Measurements from ENCODE around the gene NPAS1.

NPAS1 gene

GRCh38 chr19:46980761-46981160 is 38.9 kb upstream of the NPAS1 start:
- Histone ChIP-seq H3K4me1 (ENCODE audit: control insufficient read depth, insufficient read depth, low read length) (peaks cover 33% of the 10 kb centered on the region), H3K4me3 (ENCODE audit: low read length) (no peak overlapping the region), H3K27me3 (ENCODE audit: control insufficient read depth, insufficient read depth, low read length) (no peaks in the 10 kb centered on the region), H3K36me3 (ENCODE audit: control insufficient read depth, insufficient read depth, low read length) (no peaks in the 10 kb centered on the region), H3K9ac (ENCODE audit: low read length) (no peak overlapping the region), H3K9me3 (ENCODE audit: control insufficient read depth, low read length) (no peaks in the 10 kb centered on the region)

- Histone ChIP-seq H3K36me3 (ENCODE audit: control insufficient read depth, insufficient read depth, low read length) (no peaks in the 10 kb centered on the region), H3K27me3 (ENCODE audit: control insufficient read depth, insufficient read depth, low read length) (no peaks in the 10 kb centered on the region), H3K4me3 (ENCODE audit: low read length) (no peak overlapping the region), H3K4me1 (ENCODE audit: control insufficient read depth, insufficient read depth, low read length) (peaks cover 26% of the 10 kb centered on the region), H3K9ac (ENCODE audit: low read length) (no peak overlapping the region), H3K9me3 (ENCODE audit: control insufficient read depth, low read length) (no peaks in the 10 kb centered on the region)
These were observed 38.2 kb upstream of the NPAS1 start for GRCh38 chr19:46981286-46981945.

GRCh38 chr19:46983097-46983496 is 36.5 kb upstream of the NPAS1 start:
- no peak overlapping the region for H3K9ac ChIP-seq (ENCODE audit: low read length)
- no peak overlapping the region for H3K4me3 ChIP-seq (ENCODE audit: low read length)
- H3K9me3 ChIP-seq (ENCODE audit: control insufficient read depth, low read length) = no peaks in the 10 kb centered on the region
- peaks cover 2% of the 10 kb centered on the region for H3K36me3 ChIP-seq (ENCODE audit: control insufficient read depth, insufficient read depth, low read length)
- peaks cover 12% of the 10 kb centered on the region for H3K4me1 ChIP-seq (ENCODE audit: control insufficient read depth, insufficient read depth, low read length)
- no peaks in the 10 kb centered on the region for H3K27me3 ChIP-seq (ENCODE audit: control insufficient read depth, insufficient read depth, low read length)

- no peaks in the 10 kb centered on the region for H3K9me3 ChIP-seq (ENCODE audit: control insufficient read depth, low read length)
- no peaks in the 10 kb centered on the region for H3K27me3 ChIP-seq (ENCODE audit: control insufficient read depth, insufficient read depth, low read length)
- no peak overlapping the region for H3K4me3 ChIP-seq (ENCODE audit: low read length)
- no peak overlapping the region for H3K9ac ChIP-seq (ENCODE audit: low read length)
- H3K4me1 ChIP-seq (ENCODE audit: control insufficient read depth, insufficient read depth, low read length) = peaks cover 6% of the 10 kb centered on the region
- peaks cover 8% of the 10 kb centered on the region for H3K36me3 ChIP-seq (ENCODE audit: control insufficient read depth, insufficient read depth, low read length)
These were observed 35.3 kb upstream of the NPAS1 start for GRCh38 chr19:46984077-46985010.

- no peaks in the 10 kb centered on the region for H3K9me3 ChIP-seq (ENCODE audit: control insufficient read depth, low read length)
- H3K36me3 ChIP-seq (ENCODE audit: control insufficient read depth, insufficient read depth, low read length) = peaks cover 8% of the 10 kb centered on the region
- H3K4me1 ChIP-seq (ENCODE audit: control insufficient read depth, insufficient read depth, low read length) = peaks cover 10% of the 10 kb centered on the region
- no peak overlapping the region for H3K9ac ChIP-seq (ENCODE audit: low read length)
- no peaks in the 10 kb centered on the region for H3K27me3 ChIP-seq (ENCODE audit: control insufficient read depth, insufficient read depth, low read length)
- no peak overlapping the region for H3K4me3 ChIP-seq (ENCODE audit: low read length)
These were observed 33.9 kb upstream of the NPAS1 start for GRCh38 chr19:46985542-46986415.

- Histone ChIP-seq H3K4me3 (ENCODE audit: low read length) (no peak overlapping the region), H3K4me1 (ENCODE audit: control insufficient read depth, insufficient read depth, low read length) (peaks cover 14% of the 10 kb centered on the region), H3K36me3 (ENCODE audit: control insufficient read depth, insufficient read depth, low read length) (peaks cover 8% of the 10 kb centered on the region), H3K9me3 (ENCODE audit: control insufficient read depth, low read length) (no peaks in the 10 kb centered on the region), H3K27me3 (ENCODE audit: control insufficient read depth, insufficient read depth, low read length) (no peaks in the 10 kb centered on the region), H3K9ac (ENCODE audit: low read length) (no peak overlapping the region)
These were observed 30.9 kb upstream of the NPAS1 start for GRCh38 chr19:46988614-46989230.

- H3K4me3 ChIP-seq (ENCODE audit: low read length) = no peak overlapping the region
- H3K9ac ChIP-seq (ENCODE audit: low read length) = no peak overlapping the region
- peaks cover 8% of the 10 kb centered on the region for H3K36me3 ChIP-seq (ENCODE audit: control insufficient read depth, insufficient read depth, low read length)
- H3K27me3 ChIP-seq (ENCODE audit: control insufficient read depth, insufficient read depth, low read length) = no peaks in the 10 kb centered on the region
- no peaks in the 10 kb centered on the region for H3K9me3 ChIP-seq (ENCODE audit: control insufficient read depth, low read length)
- H3K4me1 ChIP-seq (ENCODE audit: control insufficient read depth, insufficient read depth, low read length) = peaks cover 8% of the 10 kb centered on the region
These were observed 28.5 kb upstream of the NPAS1 start for GRCh38 chr19:46990991-46991676.

- H3K9ac ChIP-seq (ENCODE audit: low read length) = no peak overlapping the region
- H3K27me3 ChIP-seq (ENCODE audit: control insufficient read depth, insufficient read depth, low read length) = no peaks in the 10 kb centered on the region
- H3K36me3 ChIP-seq (ENCODE audit: control insufficient read depth, insufficient read depth, low read length) = peaks cover 7% of the 10 kb centered on the region
- H3K4me1 ChIP-seq (ENCODE audit: control insufficient read depth, insufficient read depth, low read length) = peaks cover 8% of the 10 kb centered on the region
- no peak overlapping the region for H3K4me3 ChIP-seq (ENCODE audit: low read length)
- no peaks in the 10 kb centered on the region for H3K9me3 ChIP-seq (ENCODE audit: control insufficient read depth, low read length)
These were observed 26.7 kb upstream of the NPAS1 start for GRCh38 chr19:46992699-46993535.

GRCh38 chr19:46993622-46994021 is 26.0 kb upstream of the NPAS1 start:
- no peaks in the 10 kb centered on the region for H3K27me3 ChIP-seq (ENCODE audit: control insufficient read depth, insufficient read depth, low read length)
- H3K4me3 ChIP-seq (ENCODE audit: low read length) = no peak overlapping the region
- H3K9me3 ChIP-seq (ENCODE audit: control insufficient read depth, low read length) = no peaks in the 10 kb centered on the region
- H3K9ac ChIP-seq (ENCODE audit: low read length) = no peak overlapping the region
- H3K4me1 ChIP-seq (ENCODE audit: control insufficient read depth, insufficient read depth, low read length) = peaks cover 8% of the 10 kb centered on the region
- peaks cover under 1% of the 10 kb centered on the region for H3K36me3 ChIP-seq (ENCODE audit: control insufficient read depth, insufficient read depth, low read length)

- peaks cover 8% of the 10 kb centered on the region for H3K4me1 ChIP-seq (ENCODE audit: control insufficient read depth, insufficient read depth, low read length)
These were observed 25.4 kb upstream of the NPAS1 start for GRCh38 chr19:46994141-46994686.

More at GRCh38 chr19:46994141-46994686, 25.4 kb upstream of the NPAS1 start:
- Histone ChIP-seq H3K9me3 (ENCODE audit: control insufficient read depth, low read length) (no peaks in the 10 kb centered on the region), H3K36me3 (ENCODE audit: control insufficient read depth, insufficient read depth, low read length) (no peaks in the 10 kb centered on the region), H3K4me3 (ENCODE audit: low read length) (no peak overlapping the region), H3K9ac (ENCODE audit: low read length) (no peak overlapping the region), H3K27me3 (ENCODE audit: control insufficient read depth, insufficient read depth, low read length) (no peaks in the 10 kb centered on the region)
